ENCODE measurements around the gene KRT80.

DNA sequence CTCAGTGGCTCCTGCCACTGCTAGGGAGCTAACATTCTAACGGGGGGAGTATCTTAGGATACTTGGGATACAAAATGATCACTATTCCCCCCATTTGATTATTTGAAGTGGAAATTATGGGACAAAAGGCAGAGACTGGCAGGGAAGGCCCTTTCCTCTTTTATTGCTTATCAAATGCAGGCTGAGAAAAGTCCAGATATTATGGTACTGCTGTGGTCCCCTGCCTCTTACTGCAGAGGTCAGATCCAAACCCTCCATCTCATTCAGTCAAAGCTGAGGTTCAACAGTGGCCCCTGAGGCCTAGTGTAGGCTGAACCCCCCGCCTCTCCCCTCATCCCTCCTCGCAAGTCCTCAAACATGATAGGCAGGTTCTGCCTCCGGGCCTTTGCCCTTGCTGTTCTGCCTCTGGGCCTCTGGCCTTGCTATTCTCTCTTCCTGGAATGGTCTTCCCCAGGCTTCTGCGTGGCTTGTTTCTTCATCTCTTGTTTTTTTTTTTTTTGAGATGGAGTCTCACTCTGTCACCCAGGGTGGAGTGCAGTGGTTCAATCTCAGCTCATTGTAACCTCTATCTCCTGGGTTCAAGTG lies 34.2 kb downstream of the KRT80 start:
- TF ChIP-seq, protein P1, sequence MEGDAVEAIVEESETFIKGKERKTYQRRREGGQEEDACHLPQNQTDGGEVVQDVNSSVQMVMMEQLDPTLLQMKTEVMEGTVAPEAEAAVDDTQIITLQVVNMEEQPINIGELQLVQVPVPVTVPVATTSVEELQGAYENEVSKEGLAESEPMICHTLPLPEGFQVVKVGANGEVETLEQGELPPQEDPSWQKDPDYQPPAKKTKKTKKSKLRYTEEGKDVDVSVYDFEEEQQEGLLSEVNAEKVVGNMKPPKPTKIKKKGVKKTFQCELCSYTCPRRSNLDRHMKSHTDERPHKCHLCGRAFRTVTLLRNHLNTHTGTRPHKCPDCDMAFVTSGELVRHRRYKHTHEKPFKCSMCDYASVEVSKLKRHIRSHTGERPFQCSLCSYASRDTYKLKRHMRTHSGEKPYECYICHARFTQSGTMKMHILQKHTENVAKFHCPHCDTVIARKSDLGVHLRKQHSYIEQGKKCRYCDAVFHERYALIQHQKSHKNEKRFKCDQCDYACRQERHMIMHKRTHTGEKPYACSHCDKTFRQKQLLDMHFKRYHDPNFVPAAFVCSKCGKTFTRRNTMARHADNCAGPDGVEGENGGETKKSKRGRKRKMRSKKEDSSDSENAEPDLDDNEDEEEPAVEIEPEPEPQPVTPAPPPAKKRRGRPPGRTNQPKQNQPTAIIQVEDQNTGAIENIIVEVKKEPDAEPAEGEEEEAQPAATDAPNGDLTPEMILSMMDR (IDR thresholded peaks at IDR 0.05; ENCODE audit: extremely low read depth in 1 of 2, insufficient read depth in 1 of 2, low read depth in 1 of 2, low read length in 2 of 2) = no peak
- TF ChIP-seq GATA2 (IDR thresholded peaks at IDR 0.05; ENCODE audit: insufficient read depth, insufficient read length, low read depth, low read length) (no peak), POLR2AphosphoS5 (IDR thresholded peaks at IDR 0.05; ENCODE audit: insufficient read depth, low read depth, low read length) (no peak), POLR2A (IDR thresholded peaks at IDR 0.05; ENCODE audit: low read depth, low read length) (no peak), EZH2 (IDR thresholded peaks at IDR 0.05; ENCODE audit: borderline replicate concordance, low read depth, low read length, severe bottlenecking) (no peak), MYC (IDR thresholded peaks at IDR 0.05; ENCODE audit: low read depth, low read length) (no peak), JUN (IDR thresholded peaks at IDR 0.05; ENCODE audit: borderline replicate concordance, insufficient read depth, insufficient read length, low read depth) (no peak)
- TF ChIP-seq, protein P2, sequence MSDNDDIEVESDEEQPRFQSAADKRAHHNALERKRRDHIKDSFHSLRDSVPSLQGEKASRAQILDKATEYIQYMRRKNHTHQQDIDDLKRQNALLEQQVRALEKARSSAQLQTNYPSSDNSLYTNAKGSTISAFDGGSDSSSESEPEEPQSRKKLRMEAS (IDR thresholded peaks at IDR 0.05; ENCODE audit: insufficient read depth, insufficient read length) = no peak

Data from endothelial cell of umbilical vein (primary cell).